ENCODE results near the gene CDC27. TPM values are rescaled to one million over a fixed set of nuclear protein-coding genes. Genes with fewer than 3 reads are reported as not detected.
"Not testable (repeated sequence)": the region's sequence is repeated elsewhere in the genome, so short reads cannot be mapped to it uniquely, and the experiment has no call there.

CDC27 gene
- total RNA-seq, 1 experiment from 2014 or later = 146 TPM

- peaks cover 31% of the 10 kb centered on the region for H3K4me1 ChIP-seq (ENCODE audit: low read length)
- peak overlapping the region; percentile 92 for H3K27ac ChIP-seq (ENCODE audit: low read length)
- no peaks in the 10 kb centered on the region for H3K9me2 ChIP-seq (replicated peaks; ENCODE audit: insufficient read depth, low read length)
- peak overlapping the region; percentile 64 for H3K9ac ChIP-seq (ENCODE audit: low read length)
- no peaks in the 10 kb centered on the region for H3K27me3 ChIP-seq (ENCODE audit: low read length)
- no peaks in the 10 kb centered on the region for H4K20me1 ChIP-seq (ENCODE audit: insufficient read depth, low read depth, low read length)
- DNase-seq = peak; percentile 83
- peak overlapping the region; percentile 69 for H3K4me3 ChIP-seq (ENCODE audit: low read length)
- H3K36me3 ChIP-seq (ENCODE audit: insufficient read depth, low read length) = no peaks in the 10 kb centered on the region
- H3K4me2 ChIP-seq (ENCODE audit: low read depth, low read length, poor library complexity, severe bottlenecking) = peak overlapping the region; percentile 96
- no peaks in the 10 kb centered on the region for H3K9me3 ChIP-seq (ENCODE audit: low read length)
- H3K79me2 ChIP-seq (ENCODE audit: low read length) = no peaks in the 10 kb centered on the region
- H2AFZ ChIP-seq (ENCODE audit: low read length) = peak overlapping the region; percentile 83; the same call in 1 of the 2 replicates
These were observed 42.2 kb upstream of the CDC27 start for GRCh38 chr17:47231334-47231733.

- peak overlapping the region; percentile 92 for H3K27ac ChIP-seq (ENCODE audit: low read length)
- H3K9me3 ChIP-seq (ENCODE audit: low read length) = no peaks in the 10 kb centered on the region
- H3K36me3 ChIP-seq (ENCODE audit: insufficient read depth, low read length) = no peaks in the 10 kb centered on the region
- peak overlapping the region; percentile 64 for H3K9ac ChIP-seq (ENCODE audit: low read length)
- no peaks in the 10 kb centered on the region for H3K79me2 ChIP-seq (ENCODE audit: low read length)
- H3K4me1 ChIP-seq (ENCODE audit: low read length) = peaks cover 31% of the 10 kb centered on the region
- H2AFZ ChIP-seq (ENCODE audit: low read length) = peak overlapping the region; percentile 83; the same call in 1 of the 2 replicates
- H3K9me2 ChIP-seq (replicated peaks; ENCODE audit: insufficient read depth, low read length) = no peaks in the 10 kb centered on the region
- H4K20me1 ChIP-seq (ENCODE audit: insufficient read depth, low read depth, low read length) = no peaks in the 10 kb centered on the region
- H3K4me2 ChIP-seq (ENCODE audit: low read depth, low read length, poor library complexity, severe bottlenecking) = peak overlapping the region; percentile 96
- H3K27me3 ChIP-seq (ENCODE audit: low read length) = no peaks in the 10 kb centered on the region
- peak overlapping the region; percentile 69 for H3K4me3 ChIP-seq (ENCODE audit: low read length)
- peak; percentile 85 for DNase-seq
These were observed 41.8 kb upstream of the CDC27 start for GRCh38 chr17:47230864-47231263.

- Histone ChIP-seq H3K79me2 (ENCODE audit: low read length) (no peaks in the 10 kb centered on the region), H2AFZ (ENCODE audit: low read length) (peak overlapping the region; percentile 83; the same call in 1 of the 2 replicates), H3K4me1 (ENCODE audit: low read length) (peaks cover 31% of the 10 kb centered on the region), H3K27ac (ENCODE audit: low read length) (peak overlapping the region; percentile 92), H3K4me3 (ENCODE audit: low read length) (peak overlapping the region; percentile 69), H3K9me3 (ENCODE audit: low read length) (no peaks in the 10 kb centered on the region), H3K27me3 (ENCODE audit: low read length) (no peaks in the 10 kb centered on the region), H3K9ac (ENCODE audit: low read length) (peak overlapping the region; percentile 64), H3K4me2 (ENCODE audit: low read depth, low read length, poor library complexity, severe bottlenecking) (peak overlapping the region; percentile 96), H4K20me1 (ENCODE audit: insufficient read depth, low read depth, low read length) (no peaks in the 10 kb centered on the region), H3K9me2 (replicated peaks; ENCODE audit: insufficient read depth, low read length) (no peaks in the 10 kb centered on the region), H3K36me3 (ENCODE audit: insufficient read depth, low read length) (no peaks in the 10 kb centered on the region)
- DNase-seq = peak; percentile 95
These were observed 40.7 kb upstream of the CDC27 start for GRCh38 chr17:47229535-47230443.

DNA sequence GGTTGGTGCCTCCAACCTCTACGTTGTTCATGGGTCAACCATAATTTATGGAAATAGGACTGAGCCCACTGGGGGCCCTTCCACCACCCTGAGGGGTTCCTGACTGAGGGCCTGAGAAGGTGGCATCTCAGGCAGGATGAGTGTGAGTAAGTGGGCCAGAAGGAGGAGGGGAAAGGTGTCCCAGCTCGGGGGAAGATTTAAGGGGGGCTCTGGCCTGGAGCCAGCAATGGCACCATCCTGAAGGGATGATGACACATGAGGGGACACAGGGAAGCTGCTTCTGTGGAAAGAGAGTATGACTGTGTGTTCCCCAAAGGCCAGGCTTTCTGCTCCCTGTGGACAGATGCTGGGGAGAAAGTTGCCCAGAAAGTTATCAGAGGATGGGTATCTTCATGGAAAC lies 38.8 kb upstream of the CDC27 start:
- H3K4me1 ChIP-seq (ENCODE audit: low read length) = peaks cover 31% of the 10 kb centered on the region
- H3K9ac ChIP-seq (ENCODE audit: low read length) = no peak overlapping the region
- no peaks in the 10 kb centered on the region for H3K27me3 ChIP-seq (ENCODE audit: low read length)
- H3K4me2 ChIP-seq (ENCODE audit: low read depth, low read length, poor library complexity, severe bottlenecking) = no peak overlapping the region
- no peaks in the 10 kb centered on the region for H3K9me2 ChIP-seq (replicated peaks; ENCODE audit: insufficient read depth, low read length)
- DNase-seq = no peak
- no peaks in the 10 kb centered on the region for H3K9me3 ChIP-seq (ENCODE audit: low read length)
- H3K36me3 ChIP-seq (ENCODE audit: insufficient read depth, low read length) = no peaks in the 10 kb centered on the region
- no peaks in the 10 kb centered on the region for H4K20me1 ChIP-seq (ENCODE audit: insufficient read depth, low read depth, low read length)
- no peak overlapping the region for H3K27ac ChIP-seq (ENCODE audit: low read length)
- no peak overlapping the region for H2AFZ ChIP-seq (ENCODE audit: low read length)
- H3K79me2 ChIP-seq (ENCODE audit: low read length) = no peaks in the 10 kb centered on the region
- no peak overlapping the region for H3K4me3 ChIP-seq (ENCODE audit: low read length)

DNA sequence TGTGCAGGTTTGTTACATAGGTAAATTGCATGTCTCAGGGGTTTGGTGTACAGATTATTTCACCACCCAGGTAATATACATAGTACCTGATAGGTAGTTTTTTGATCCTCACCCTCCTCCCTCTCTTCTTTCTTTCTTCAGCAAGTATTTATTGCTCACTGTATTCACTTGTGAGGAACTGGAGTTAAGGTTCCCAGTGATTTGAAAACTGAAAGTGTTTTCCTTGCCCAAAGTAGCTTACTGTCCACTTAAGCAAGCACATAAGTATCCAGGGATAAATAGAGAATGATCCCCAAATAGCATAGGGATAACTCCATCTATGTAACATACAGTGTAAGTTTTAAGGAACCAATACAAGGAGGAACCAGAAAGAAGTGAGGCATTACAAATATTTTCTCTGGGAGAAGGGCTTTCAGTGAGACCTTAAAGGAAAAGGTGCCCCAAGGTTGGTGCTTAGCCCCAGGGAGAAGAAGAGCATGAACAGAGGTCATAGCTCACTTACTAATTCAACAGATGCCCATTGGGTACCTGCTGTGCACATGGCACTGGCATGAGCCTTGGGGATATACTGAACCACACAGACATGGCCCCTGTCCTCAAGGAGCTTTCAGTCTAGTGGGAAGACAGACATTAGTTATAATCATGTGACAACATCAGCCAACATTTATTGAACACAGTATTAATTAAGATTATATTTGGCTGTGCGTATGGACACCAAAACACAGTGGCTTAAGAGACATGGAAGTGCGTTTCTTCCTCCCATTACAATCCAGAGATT lies 37.0 kb upstream of the CDC27 start:
- DNase-seq = no peak
- H3K27ac ChIP-seq (ENCODE audit: low read length) = no peak overlapping the region
- H2AFZ ChIP-seq (ENCODE audit: low read length) = no peak overlapping the region
- H3K79me2 ChIP-seq (ENCODE audit: low read length) = no peaks in the 10 kb centered on the region
- no peaks in the 10 kb centered on the region for H3K9me3 ChIP-seq (ENCODE audit: low read length)
- peaks cover 18% of the 10 kb centered on the region for H3K4me1 ChIP-seq (ENCODE audit: low read length)
- no peaks in the 10 kb centered on the region for H3K9me2 ChIP-seq (replicated peaks; ENCODE audit: insufficient read depth, low read length)
- no peak overlapping the region for H3K4me3 ChIP-seq (ENCODE audit: low read length)
- no peak overlapping the region for H3K9ac ChIP-seq (ENCODE audit: low read length)
- H3K27me3 ChIP-seq (ENCODE audit: low read length) = no peaks in the 10 kb centered on the region
- no peaks in the 10 kb centered on the region for H3K36me3 ChIP-seq (ENCODE audit: insufficient read depth, low read length)
- H3K4me2 ChIP-seq (ENCODE audit: low read depth, low read length, poor library complexity, severe bottlenecking) = no peak overlapping the region
- H4K20me1 ChIP-seq (ENCODE audit: insufficient read depth, low read depth, low read length) = no peaks in the 10 kb centered on the region

- Histone ChIP-seq H3K27me3 (ENCODE audit: low read length) (no peaks in the 10 kb centered on the region), H3K36me3 (ENCODE audit: insufficient read depth, low read length) (no peaks in the 10 kb centered on the region), H4K20me1 (ENCODE audit: insufficient read depth, low read depth, low read length) (no peaks in the 10 kb centered on the region), H3K4me3 (ENCODE audit: low read length) (no peak overlapping the region), H3K4me1 (ENCODE audit: low read length) (peaks cover 12% of the 10 kb centered on the region), H3K4me2 (ENCODE audit: low read depth, low read length, poor library complexity, severe bottlenecking) (no peak overlapping the region), H3K9ac (ENCODE audit: low read length) (no peak overlapping the region), H3K9me3 (ENCODE audit: low read length) (no peaks in the 10 kb centered on the region), H2AFZ (ENCODE audit: low read length) (no peak overlapping the region), H3K79me2 (ENCODE audit: low read length) (no peaks in the 10 kb centered on the region), H3K9me2 (replicated peaks; ENCODE audit: insufficient read depth, low read length) (no peaks in the 10 kb centered on the region), H3K27ac (ENCODE audit: low read length) (no peak overlapping the region)
- no peak for DNase-seq
These were observed 36.4 kb upstream of the CDC27 start for GRCh38 chr17:47225436-47225858.

DNA sequence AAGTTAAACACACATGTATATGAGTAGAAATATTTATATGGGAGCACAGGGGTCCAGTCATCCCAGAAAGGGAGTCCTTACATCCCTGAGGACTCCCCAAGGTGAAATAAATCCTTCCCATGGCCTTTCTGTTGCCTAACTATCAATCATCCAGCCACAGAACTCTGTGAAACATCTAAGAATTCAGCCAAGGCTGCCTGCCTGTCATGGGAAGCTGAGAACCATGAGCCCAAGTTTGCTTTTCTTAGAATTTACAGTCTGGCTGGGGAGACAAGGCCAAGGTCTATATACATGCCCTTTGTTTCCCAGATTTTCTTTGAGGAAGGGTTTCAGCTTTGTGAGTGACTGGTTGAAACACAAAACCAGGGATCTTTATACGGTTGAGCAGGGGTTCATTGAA lies 35.9 kb upstream of the CDC27 start:
- H2AFZ ChIP-seq (ENCODE audit: low read length) = no peak overlapping the region
- no peaks in the 10 kb centered on the region for H3K27me3 ChIP-seq (ENCODE audit: low read length)
- no peak overlapping the region for H3K9ac ChIP-seq (ENCODE audit: low read length)
- H3K9me3 ChIP-seq (ENCODE audit: low read length) = no peaks in the 10 kb centered on the region
- no peaks in the 10 kb centered on the region for H3K36me3 ChIP-seq (ENCODE audit: insufficient read depth, low read length)
- no peak overlapping the region for H3K4me3 ChIP-seq (ENCODE audit: low read length)
- no peaks in the 10 kb centered on the region for H4K20me1 ChIP-seq (ENCODE audit: insufficient read depth, low read depth, low read length)
- DNase-seq = no peak
- no peak overlapping the region for H3K27ac ChIP-seq (ENCODE audit: low read length)
- no peaks in the 10 kb centered on the region for H3K79me2 ChIP-seq (ENCODE audit: low read length)
- H3K9me2 ChIP-seq (replicated peaks; ENCODE audit: insufficient read depth, low read length) = no peaks in the 10 kb centered on the region
- no peak overlapping the region for H3K4me2 ChIP-seq (ENCODE audit: low read depth, low read length, poor library complexity, severe bottlenecking)
- peaks cover 7% of the 10 kb centered on the region for H3K4me1 ChIP-seq (ENCODE audit: low read length)

- not testable (repeated sequence) for H3K4me3 ChIP-seq (ENCODE audit: low read length); H3K27ac ChIP-seq (ENCODE audit: low read length); H3K4me1 ChIP-seq (ENCODE audit: low read length); H3K9ac ChIP-seq (ENCODE audit: low read length); H3K27me3 ChIP-seq (ENCODE audit: low read length); H3K36me3 ChIP-seq (ENCODE audit: insufficient read depth, low read length); H4K20me1 ChIP-seq (ENCODE audit: insufficient read depth, low read depth, low read length); H3K79me2 ChIP-seq (ENCODE audit: low read length); H3K9me3 ChIP-seq (ENCODE audit: low read length); H3K4me2 ChIP-seq (ENCODE audit: low read depth, low read length, poor library complexity, severe bottlenecking); DNase-seq; H3K9me2 ChIP-seq (replicated peaks; ENCODE audit: insufficient read depth, low read length); H2AFZ ChIP-seq (ENCODE audit: low read length)
These were observed 35.0 kb upstream of the CDC27 start for GRCh38 chr17:47224077-47224476.

Measured in Karpas-422 (cell line).